Esophagus muscularis mucosa (tissue), 4 donors: ENCODE measurements around the gene PNISR. TPM values are rescaled to one million over a fixed set of nuclear protein-coding genes. Genes with fewer than 3 reads are reported as not detected.
A peak's percentile ranks its signal among the peaks of the same experiment; 100 is the strongest.

Source experiments
- DNase-seq: peaks from one replicate; pipeline ENCODE4 v3.0.0-alpha.2; 2017; ENCODE audit errors: extremely low spot score
- H3K27ac ChIP-seq, 4 donors: fragments of 200-600 bp; sonication (generic); replicated peaks in 1 of 4; 1 replicate in 3 of 4; 2 replicates in 1 of 4; pipeline ENCODE4 v1.5.1; 2016 to 2019; ENCODE audit warnings: mild to moderate bottlenecking in 1 of 4
- H3K27me3 ChIP-seq, 4 donors: fragments of 200-600 bp; sonication (generic); one replicate each; pipeline versions ENCODE4 v1.5.1 to v1.6.0; 2016 to 2019
- H3K36me3 ChIP-seq, 4 donors: fragments of 200-600 bp; sonication (generic); one replicate each; pipeline ENCODE4 v1.5.1; 2016 to 2019
- H3K4me1 ChIP-seq, 4 donors: fragments of 200-600 bp; sonication (generic); one replicate each; pipeline ENCODE4 v1.5.1; 2016 to 2019
- H3K4me3 ChIP-seq, 4 donors: fragments of 200-600 bp; sonication (generic); 1 replicate in 2 of 4; 2 replicates in 2 of 4; pipeline ENCODE4 v1.5.1; 2016 to 2019; ENCODE audit warnings: mild to moderate bottlenecking in 4 of 4, moderate library complexity in 1 of 4
- H3K9me3 ChIP-seq, 4 donors: fragments of 200-600 bp; sonication (generic); 1 replicate in 3 of 4; 2 replicates in 1 of 4; pipeline ENCODE4 v1.5.1; 2016 to 2019
- CTCF ChIP-seq, 3 experiments: fragments of 200-600 bp in 2 of 3; fragments of 450-650 bp in 1 of 3; sonication (generic) in 2 of 3; IDR thresholded peaks; one replicate each; pipeline ENCODE4 v1.5.1; 2017 to 2019; ENCODE audit warnings: antibody characterized with exemption in 3 of 3, mild to moderate bottlenecking in 2 of 3, moderate library complexity in 1 of 3
- EP300 ChIP-seq: sonication (generic); formaldehyde crosslinking; IDR thresholded peaks from one replicate; pipeline ENCODE4 v1.6.1; 2017; ENCODE audit warnings: antibody characterized with exemption
- POLR2A ChIP-seq: fragments of 450-650 bp; IDR thresholded peaks from one replicate; pipeline ENCODE4 v1.6.1; 2017; ENCODE audit warnings: antibody characterized with exemption, moderate library complexity, mild to moderate bottlenecking, low read depth
- POLR2AphosphoS5 ChIP-seq, 2 donors: sonication (generic); formaldehyde crosslinking; IDR thresholded peaks; one replicate each; pipeline ENCODE4 v1.6.1; 2017; ENCODE audit warnings: antibody characterized with exemption in 2 of 2
- WGBS: methylation state at CpG from one replicate; pipeline ENCODE4 v1.1.5; 2018; 5-methylcytosine and 5-hydroxymethylcytosine counted together
- intact Hi-C: fragments of 100-400 bp; cut with DNase I; formaldehyde crosslinking; loops from one replicate; pipeline ENCODE4 v1.15.1; 2023
- total RNA-seq, 4 donors: library from RNA; depleted of rRNA; stranded (reverse); fragments of >200 nt; gene quantifications; one replicate each; pipeline versions ENCODE4 v1.1.0 to v1.2.1, GENCODE V29; 2016

Gene PNISR
- total RNA-seq, 4 donors from 2014 or later, result 45.6 to 115 (median 57.4) TPM

DNA sequence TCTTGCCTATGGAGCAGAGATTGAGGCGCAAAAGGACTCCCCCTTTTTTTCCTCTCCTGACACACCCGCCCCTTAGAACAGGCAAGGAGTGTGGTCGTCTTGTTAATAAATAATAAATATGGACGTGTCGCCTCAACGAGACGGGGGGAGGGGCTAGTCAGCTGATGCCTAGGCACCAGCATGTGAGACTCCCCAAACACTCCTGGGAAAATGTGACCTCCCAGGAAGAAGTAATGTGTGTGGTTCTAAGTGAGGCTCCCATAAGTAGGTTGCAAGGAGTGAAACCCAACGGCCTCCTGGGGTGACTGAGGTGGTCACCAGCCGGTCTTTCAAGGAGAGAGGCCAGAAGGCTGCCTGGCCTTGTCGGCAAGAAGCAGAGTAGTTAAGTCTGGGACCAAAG lies 74.5 kb downstream of the PNISR start:
- no peaks in the 10 kb centered on the region for H3K36me3 ChIP-seq
- 41% methylated on average over 10 of the region's 10 CpGs for WGBS
- no peak for DNase-seq
- H3K4me3 ChIP-seq, result peak overlapping the region; percentile 18 to 84 (median 72)
- H3K9me3 ChIP-seq, result no peaks in the 10 kb centered on the region
- no peak for TF ChIP-seq EP300
- TF ChIP-seq POLR2AphosphoS5 (IDR thresholded peaks at IDR 0.05), result peak in 1 of 2 donors; percentile 22
- TF ChIP-seq POLR2A, result no peak
- TF ChIP-seq CTCF (IDR thresholded peaks at IDR 0.05), result no peak
- peaks cover 0 to 4% (median 0%) of the 10 kb centered on the region in 4 donors for H3K27me3 ChIP-seq
- H3K27ac ChIP-seq, result peak overlapping the region; percentile 93 to 95 (median 94)
- intact Hi-C loops, result no loop called here
- peaks cover 12 to 40% (median 34%) of the 10 kb centered on the region in 4 donors for H3K4me1 ChIP-seq

GRCh38 chr6:99349171-99350141 lies 75.7 kb downstream of the PNISR start, which contains the start of gene FAXC:
Gene FAXC, minus strand, starts transcription at chr6:99349674. Its CDS starts 302 bp downstream, at chr6:99349372.
- H3K36me3 ChIP-seq, result no peaks in the 10 kb centered on the region
- DNase-seq, result peak; percentile 87
- H3K4me1 ChIP-seq, result peaks cover 12 to 42% (median 40%) of the 10 kb centered on the region in 4 donors
- peak within 1 kb of the TSS; percentile 64 to 89 (median 82) for H3K4me3 ChIP-seq
- 5% methylated on average over 4 of the region's 108 CpGs for WGBS
- TF ChIP-seq POLR2A (no peak), EP300 (no peak), CTCF (IDR thresholded peaks at IDR 0.05) (peak; percentile 51 to 57 (median 53)), POLR2AphosphoS5 (IDR thresholded peaks at IDR 0.05) (peak; percentile 54 to 71)
- H3K9me3 ChIP-seq, result no peaks in the 10 kb centered on the region
- peak within 1 kb of the TSS; percentile 93 to 95 (median 94) for H3K27ac ChIP-seq
- intact Hi-C loops, result no loop called here
- H3K27me3 ChIP-seq, result no peaks in the 10 kb centered on the region

- peak overlapping the region; percentile 64 to 89 (median 82) for H3K4me3 ChIP-seq
- no peak for TF ChIP-seq POLR2AphosphoS5 (IDR thresholded peaks at IDR 0.05)
- TF ChIP-seq CTCF (IDR thresholded peaks at IDR 0.05), result no peak
- no peak for TF ChIP-seq POLR2A
- TF ChIP-seq EP300, result no peak
- H3K27me3 ChIP-seq, result no peaks in the 10 kb centered on the region
- intact Hi-C loops, result no loop called here
- WGBS, result 44% methylated on average over 14 of the region's 25 CpGs
- H3K9me3 ChIP-seq, result no peaks in the 10 kb centered on the region
- H3K4me1 ChIP-seq, result peaks cover 12 to 46% (median 45%) of the 10 kb centered on the region in 4 donors
- no peaks in the 10 kb centered on the region for H3K36me3 ChIP-seq
- DNase-seq, result peak; percentile 75
- H3K27ac ChIP-seq, result peak overlapping the region; percentile 93 to 95 (median 94)
Observed at GRCh38 chr6:99348288-99349170, 76.6 kb downstream of the PNISR start.

Other genes with a start within 250 kb of the PNISR start
- 10 to 100 TPM; 22.2 to 44.7 (median 41.8) TPM for gene FAXC, start 75.6 kb downstream of the PNISR start, total RNA-seq
- 1 to 10 TPM; 3.4 to 9.1 (median 6.1) TPM for gene COQ3, start 31.1 kb downstream of the PNISR start, total RNA-seq
- 10 to 100 TPM; 11.8 to 35.7 (median 17.1) TPM for gene USP45, start 90.1 kb upstream of the PNISR start, total RNA-seq
- gene CCNC, start 143.4 kb upstream of the PNISR start, total RNA-seq, result 10 to 100 TPM; 27.4 to 50.7 (median 45.1) TPM
- not detected for gene PRDM13, start 181.5 kb upstream of the PNISR start, total RNA-seq